ENCODE measurements around the gene BPHL.
"Not testable (repeated sequence)": the region's sequence is repeated elsewhere in the genome, so short reads cannot be mapped to it uniquely, and the experiment has no call there.

BPHL gene

DNA sequence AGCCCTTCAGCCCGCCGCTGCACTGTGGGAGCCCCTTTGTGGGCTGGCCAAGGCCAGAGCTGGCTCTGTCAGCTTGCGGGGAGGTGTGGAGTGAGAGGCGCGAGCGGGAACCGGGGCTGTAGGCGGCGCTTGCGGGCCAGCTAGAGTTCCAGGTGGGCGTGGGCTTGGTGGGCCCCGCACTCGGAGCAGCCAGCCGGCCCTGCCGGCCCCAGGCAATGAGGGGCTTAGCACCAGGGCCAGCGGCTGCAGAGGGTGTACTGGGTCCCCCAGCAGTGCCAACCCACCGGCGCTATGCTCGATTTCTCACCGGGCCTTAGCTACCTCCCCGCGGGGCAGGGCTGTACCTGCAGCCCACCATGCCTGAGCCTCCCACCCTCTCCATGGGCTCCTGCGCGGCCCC, 52.2 kb downstream of the BPHL start:
- in situ Hi-C loops (cut with HindIII; ENCODE audit: low pct_ligation_motif_present, low pct_unique_long_range_greater_than_20kb, low sequenced_read_pairs); DNase-seq: not testable (repeated sequence)

DNA sequence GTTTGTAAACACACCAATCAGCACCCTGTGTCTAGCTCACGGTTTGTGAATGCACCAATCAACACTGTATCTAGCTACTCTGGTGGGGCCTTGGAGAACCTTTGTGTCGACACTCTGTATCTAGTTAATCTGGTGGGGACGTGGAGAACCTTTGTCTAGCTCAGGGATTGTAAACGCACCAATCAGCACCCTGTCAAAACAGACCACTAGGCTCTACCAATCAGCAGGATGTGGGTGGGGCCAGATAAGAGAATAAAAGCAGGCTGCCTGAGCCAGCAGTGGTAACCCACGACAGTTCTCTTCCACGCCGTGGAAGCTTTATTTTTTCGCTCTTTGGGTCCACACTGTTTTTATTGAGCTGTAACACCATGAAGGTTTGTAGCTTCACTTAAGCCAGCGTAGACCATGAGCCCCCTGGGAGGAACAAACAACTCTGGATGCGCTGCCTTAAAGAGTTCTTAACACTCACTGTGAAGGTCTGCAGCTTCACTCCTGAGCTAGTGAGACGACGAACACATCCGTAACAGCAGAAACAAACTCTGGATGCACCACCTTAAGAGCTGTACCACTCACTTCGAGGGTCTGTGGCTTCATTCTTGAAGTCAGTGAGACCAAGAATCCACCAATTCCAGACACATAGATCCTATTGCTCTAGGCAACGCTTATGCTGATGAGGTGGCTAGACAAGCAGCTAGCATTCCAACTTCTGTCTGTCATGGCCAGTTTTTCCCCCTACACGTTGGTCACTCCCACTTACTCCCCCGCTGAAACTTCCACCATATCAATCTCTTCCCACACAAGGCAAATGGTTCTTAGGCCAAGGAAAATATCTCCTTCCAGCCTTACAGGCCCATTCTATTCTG, 53.0 kb downstream of the BPHL start:
- DNase-seq; in situ Hi-C loops (cut with HindIII; ENCODE audit: low pct_ligation_motif_present, low pct_unique_long_range_greater_than_20kb, low sequenced_read_pairs): not testable (repeated sequence)

DNA sequence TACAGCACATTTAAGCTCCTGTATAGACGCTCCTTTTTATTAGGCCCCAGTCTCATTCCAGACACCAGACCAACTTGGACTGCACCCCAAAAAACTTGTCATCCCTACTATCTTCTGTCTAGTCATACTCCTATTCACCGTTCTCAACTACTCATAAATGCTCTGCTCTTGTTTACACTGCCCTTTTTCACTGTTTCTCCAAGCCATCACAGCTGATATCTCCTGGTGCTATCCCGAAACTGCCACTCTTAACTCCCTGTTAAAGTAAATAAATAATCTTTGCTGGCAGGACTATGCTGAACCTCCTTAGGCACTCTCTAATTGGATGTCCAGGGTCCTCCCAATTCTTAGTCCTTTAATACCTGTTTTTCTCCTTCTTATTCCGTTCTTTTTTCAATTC, 54.3 kb downstream of the BPHL start:
- DNase-seq; in situ Hi-C loops (cut with HindIII; ENCODE audit: low pct_ligation_motif_present, low pct_unique_long_range_greater_than_20kb, low sequenced_read_pairs): not testable (repeated sequence)

DNA sequence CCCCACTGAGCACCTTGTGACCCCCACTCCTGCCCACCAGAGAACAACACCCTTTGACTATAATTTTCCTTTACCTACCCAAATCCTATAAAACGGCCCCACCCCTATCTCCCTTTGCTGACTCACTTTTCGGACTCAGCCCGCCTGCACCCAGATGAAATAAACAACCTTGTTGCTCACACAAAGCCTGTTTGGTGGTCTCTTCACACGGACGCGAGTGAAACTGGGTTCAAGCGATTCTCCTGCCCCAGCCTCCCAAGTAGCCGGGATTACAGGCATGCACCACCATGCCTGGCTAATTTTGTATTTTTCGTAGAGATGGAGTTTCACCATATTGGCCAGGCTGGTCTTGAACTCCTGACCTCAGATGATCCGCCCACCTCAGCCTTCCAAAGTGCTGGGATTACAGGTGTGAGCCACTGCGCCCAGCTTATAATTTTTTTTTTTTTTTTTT, 55.2 kb downstream of the BPHL start:
- in situ Hi-C loops (cut with HindIII; ENCODE audit: low pct_ligation_motif_present, low pct_unique_long_range_greater_than_20kb, low sequenced_read_pairs); DNase-seq: not testable (repeated sequence)

DNA sequence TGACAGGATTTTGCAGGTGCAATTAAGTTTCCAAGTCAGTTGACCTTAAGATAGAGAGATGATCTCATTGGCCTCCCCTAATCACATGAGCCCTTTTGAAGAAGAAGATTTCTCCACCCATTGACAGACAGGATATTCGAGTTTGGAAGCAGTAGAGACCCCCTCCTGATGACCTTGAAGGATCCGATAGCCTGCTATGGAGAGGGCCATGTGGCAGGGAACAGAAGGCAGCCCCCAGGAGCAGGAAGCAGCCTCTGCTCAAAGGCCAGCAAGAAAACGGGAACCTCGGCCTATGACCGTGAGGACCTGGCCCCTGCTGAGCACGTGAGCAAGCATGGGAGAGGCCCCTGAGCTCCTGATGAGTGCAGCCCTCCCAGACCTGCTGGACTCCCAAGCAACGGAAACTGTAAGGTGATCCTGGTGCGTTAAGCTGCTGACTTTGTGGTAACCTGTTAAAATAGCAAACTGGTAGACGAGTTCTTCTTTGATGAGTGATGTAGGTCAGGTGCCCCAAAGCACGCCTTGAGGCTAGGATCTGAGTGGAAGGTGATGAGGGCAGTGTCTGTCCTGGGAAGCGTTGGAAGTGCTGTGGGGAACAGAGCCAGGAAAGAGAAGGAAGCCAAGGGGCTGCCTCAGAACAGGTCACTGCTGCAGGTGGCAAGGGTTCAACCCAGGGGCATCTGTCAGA, 57.3 kb downstream of the BPHL start:
- in situ Hi-C loops (cut with HindIII; ENCODE audit: low pct_ligation_motif_present, low pct_unique_long_range_greater_than_20kb, low sequenced_read_pairs) = no loop called here
- DNase-seq = no peak

DNA sequence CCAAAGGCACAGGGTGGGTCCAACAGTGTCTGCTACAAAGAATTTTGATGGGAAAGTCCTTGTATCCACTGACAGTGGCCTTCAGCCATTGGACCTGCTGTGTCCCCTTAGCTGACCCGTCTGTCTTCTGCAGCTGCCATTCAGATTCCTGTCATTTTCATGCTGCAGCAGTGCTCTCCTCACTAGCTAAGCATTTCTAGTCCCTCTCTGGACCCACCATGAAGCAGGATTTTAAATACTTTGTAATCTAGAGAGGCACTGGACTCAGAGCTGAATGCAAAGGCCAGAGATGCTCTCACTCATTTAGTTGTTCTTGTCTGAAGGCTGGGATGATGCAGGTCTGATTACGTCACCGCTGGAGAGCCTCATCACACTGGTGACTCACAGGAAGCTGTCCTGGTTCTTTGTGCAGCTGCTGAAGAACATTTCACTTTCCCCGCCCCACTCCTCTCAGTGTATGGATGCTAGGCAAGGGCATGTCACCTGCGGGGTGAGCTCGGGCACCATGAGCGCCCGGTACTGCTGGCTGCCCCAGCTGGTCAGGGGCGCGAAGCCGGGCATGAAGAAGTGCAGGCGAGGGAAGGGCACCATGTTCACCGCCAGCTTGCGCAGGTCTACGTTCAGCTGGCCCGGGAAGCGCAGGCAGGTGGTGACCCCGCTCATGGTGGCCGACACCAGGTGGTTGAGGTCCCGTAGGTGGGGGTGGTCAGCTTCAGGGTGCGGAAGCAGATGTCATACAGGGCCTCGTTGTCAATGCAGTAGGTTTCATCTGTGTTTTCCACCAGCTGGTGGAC, 58.2 kb downstream of the BPHL start:
- peak; percentile 64 for DNase-seq
- in situ Hi-C loops (cut with HindIII; ENCODE audit: low pct_ligation_motif_present, low pct_unique_long_range_greater_than_20kb, low sequenced_read_pairs) = no loop called here

DNA sequence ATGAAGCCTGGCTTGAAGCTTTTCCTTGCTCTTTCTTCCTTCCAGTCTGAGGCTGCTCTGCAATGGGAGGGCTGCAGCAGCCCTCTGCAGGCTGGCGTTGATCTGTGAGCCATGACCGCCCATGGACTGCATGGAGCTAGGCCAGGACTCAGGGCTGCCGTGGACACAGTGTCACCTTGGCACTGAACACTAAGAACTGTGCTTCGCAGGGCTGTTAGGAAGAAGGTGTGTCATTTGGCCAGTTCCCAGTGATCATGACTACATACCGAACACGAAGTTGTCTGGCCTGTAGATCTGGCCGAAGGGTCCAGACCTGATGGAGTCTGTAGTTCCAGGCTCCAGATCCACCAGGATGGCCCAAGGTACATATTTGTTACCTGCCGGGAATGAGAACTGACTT, 60.2 kb downstream of the BPHL start:
- in situ Hi-C loops (cut with HindIII; ENCODE audit: low pct_ligation_motif_present, low pct_unique_long_range_greater_than_20kb, low sequenced_read_pairs); DNase-seq: not testable (repeated sequence)

DNA sequence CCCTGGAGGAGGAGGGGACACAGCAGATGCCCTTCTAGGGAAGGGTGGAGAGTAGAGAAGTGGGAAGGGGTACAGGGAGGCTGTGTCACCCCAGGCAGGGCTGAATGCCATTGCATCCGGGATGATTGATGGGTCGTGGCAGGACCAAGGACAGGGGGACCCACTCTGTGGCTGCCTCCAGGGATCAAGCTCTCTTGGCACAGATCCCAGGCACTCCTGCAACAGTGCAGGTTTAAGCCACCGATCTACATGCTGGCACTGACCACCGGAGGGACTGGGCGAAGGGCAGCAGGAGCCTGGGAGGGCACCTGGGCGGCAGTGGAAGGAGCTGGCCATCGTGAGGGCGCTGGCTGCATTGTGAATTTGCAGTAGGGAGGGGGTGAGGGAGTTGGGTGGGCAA, 61.4 kb downstream of the BPHL start:
- in situ Hi-C loops (cut with HindIII; ENCODE audit: low pct_ligation_motif_present, low pct_unique_long_range_greater_than_20kb, low sequenced_read_pairs); DNase-seq: not testable (repeated sequence)

DNA sequence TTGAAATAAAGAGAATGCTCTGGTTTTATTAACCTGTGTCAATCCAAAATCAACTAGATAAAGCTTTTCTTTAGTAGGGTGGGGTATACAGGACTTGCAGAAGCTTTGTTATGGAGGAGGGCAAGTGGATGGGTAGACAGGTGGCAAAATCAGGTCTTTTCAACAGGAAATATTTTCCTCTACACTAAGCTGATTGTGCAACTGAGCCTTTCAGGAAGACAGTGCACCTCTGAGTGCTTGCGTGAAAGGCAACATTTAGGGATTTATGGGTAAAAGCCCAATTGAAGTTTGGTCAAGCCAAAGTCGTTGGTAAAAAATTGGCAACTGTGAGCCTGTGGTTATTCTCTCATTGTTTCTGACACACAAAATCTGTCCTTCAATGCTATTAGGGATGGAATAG, 62.6 kb downstream of the BPHL start:
- in situ Hi-C loops (cut with HindIII; ENCODE audit: low pct_ligation_motif_present, low pct_unique_long_range_greater_than_20kb, low sequenced_read_pairs) = no loop called here
- no peak for DNase-seq

DNA sequence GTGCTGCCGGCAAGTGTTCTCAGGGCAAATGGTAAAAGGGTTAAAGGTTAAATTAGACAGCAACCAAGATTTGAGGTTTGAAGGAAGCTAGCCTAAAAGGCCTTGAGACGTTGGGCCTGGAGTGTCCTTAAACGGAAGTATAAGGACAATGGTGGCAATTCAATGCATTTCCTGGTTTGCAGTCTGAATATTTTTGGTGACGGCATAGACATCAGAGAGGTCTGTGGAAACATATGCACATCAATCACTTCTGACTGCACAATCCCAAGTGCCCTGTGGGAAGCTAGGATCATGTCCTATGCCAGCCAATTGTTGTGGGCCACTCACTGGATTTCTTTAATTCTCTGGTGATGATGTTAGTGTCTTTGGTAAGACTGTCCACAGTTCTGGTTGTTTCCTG, 64.6 kb downstream of the BPHL start:
- no peak for DNase-seq
- in situ Hi-C loops (cut with HindIII; ENCODE audit: low pct_ligation_motif_present, low pct_unique_long_range_greater_than_20kb, low sequenced_read_pairs) = no loop called here

DNA sequence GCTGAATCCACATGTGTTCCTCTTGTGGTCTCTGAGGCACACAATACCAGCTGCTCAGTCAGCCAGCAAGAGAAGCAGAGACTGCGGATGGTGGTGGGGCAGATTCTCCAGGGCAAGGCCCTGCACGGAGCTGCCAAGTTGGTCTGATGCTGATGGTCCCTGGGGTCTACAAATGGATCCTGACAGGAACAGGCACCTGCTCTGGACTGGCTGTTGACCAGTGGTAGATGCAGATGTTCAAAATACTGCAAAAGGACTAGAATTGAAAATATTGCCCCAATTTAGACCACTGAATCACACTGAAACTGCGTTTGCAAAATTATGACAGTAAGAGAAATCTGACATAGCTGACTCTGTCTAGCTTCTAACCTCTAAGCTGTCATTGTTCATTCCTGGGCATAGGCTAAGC, 68.5 kb downstream of the BPHL start:
- in situ Hi-C loops (cut with HindIII; ENCODE audit: low pct_ligation_motif_present, low pct_unique_long_range_greater_than_20kb, low sequenced_read_pairs) = no loop called here
- DNase-seq = no peak

DNA sequence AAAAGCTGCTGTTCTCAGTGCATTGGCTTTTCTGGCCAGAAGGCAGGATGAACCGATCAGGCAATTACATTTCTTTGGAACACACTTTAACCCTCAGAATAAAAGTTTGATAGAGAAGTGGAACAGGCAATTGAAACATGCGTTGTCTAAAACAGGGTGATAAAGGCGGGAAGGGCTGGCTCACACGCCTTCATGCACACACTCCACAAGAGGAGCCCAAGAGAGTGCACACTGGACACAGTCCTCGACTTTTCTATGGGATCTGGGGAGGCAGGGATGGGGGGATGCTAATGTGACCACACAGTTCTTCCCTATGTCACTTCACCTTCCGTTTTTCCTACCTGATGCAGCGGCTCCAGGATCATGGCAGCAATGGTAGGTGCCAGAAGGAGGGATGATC, 69.8 kb downstream of the BPHL start:
- DNase-seq = no peak
- in situ Hi-C loops (cut with HindIII; ENCODE audit: low pct_ligation_motif_present, low pct_unique_long_range_greater_than_20kb, low sequenced_read_pairs) = no loop called here

DNA sequence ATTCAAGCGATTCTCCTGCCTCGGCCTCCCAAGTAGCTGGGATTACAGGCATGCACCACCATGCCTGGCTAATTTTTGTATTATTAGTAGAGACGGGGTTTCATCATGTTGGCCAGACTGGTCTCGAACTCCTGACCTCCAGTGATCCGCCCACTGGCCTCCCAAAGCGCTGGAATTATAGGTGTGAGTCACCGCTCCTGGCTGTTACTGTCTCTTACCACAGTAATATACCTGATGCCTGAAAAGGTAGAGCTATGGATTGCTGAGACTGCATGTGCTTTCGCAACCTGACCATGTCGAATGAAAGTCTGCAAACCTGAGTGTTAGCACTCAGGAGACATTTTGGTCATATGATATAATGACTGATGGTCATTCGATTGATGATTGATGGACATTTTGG, 70.7 kb downstream of the BPHL start:
- DNase-seq = not testable (repeated sequence)

DNA sequence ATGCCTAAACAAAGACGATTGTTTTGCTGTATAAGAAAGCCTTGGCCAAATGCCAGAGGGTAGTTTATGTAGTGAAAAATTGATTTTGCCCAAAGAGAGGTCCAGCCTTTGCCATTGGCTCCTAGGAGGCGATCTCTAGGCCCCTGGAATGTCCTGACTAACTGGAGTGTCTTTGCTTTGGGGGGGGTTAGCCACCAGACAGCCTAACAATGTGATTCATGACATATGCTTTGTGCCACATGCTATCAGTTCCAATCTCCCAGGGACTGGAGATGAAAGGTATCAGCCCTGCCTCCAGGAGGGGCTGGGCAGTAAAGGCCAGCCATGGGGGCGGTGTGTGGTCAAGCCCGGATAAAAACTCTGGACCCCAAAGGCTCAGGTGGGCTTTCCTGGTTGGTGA, 71.5 kb downstream of the BPHL start:
- in situ Hi-C loops (cut with HindIII; ENCODE audit: low pct_ligation_motif_present, low pct_unique_long_range_greater_than_20kb, low sequenced_read_pairs) = no loop called here
- DNase-seq = no peak

More for the DNA sequence above, 70.7 kb downstream of the BPHL start:
- in situ Hi-C loops (cut with HindIII; ENCODE audit: low pct_ligation_motif_present, low pct_unique_long_range_greater_than_20kb, low sequenced_read_pairs) = not testable (repeated sequence)

DNA sequence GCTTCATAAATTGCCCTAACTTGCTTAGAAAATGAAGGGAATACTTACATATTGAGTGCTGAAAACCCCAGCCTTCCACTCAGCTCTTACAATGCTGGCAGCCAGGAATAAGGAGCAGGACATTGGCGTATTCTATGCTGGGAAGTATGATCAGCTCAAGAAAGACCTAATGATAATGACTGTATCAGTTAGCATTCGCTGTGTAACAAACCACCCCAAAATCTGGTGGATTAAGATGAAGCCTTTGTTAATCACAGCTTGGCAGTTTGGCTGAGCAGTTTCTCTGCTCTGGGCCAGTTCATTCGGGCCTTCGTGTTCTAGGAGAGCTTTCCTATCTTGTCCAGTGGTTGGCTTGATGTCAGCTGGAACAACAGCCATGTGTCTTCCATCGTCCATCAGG, 72.3 kb downstream of the BPHL start:
- in situ Hi-C loops (cut with HindIII; ENCODE audit: low pct_ligation_motif_present, low pct_unique_long_range_greater_than_20kb, low sequenced_read_pairs) = no loop called here
- no peak for DNase-seq

DNA sequence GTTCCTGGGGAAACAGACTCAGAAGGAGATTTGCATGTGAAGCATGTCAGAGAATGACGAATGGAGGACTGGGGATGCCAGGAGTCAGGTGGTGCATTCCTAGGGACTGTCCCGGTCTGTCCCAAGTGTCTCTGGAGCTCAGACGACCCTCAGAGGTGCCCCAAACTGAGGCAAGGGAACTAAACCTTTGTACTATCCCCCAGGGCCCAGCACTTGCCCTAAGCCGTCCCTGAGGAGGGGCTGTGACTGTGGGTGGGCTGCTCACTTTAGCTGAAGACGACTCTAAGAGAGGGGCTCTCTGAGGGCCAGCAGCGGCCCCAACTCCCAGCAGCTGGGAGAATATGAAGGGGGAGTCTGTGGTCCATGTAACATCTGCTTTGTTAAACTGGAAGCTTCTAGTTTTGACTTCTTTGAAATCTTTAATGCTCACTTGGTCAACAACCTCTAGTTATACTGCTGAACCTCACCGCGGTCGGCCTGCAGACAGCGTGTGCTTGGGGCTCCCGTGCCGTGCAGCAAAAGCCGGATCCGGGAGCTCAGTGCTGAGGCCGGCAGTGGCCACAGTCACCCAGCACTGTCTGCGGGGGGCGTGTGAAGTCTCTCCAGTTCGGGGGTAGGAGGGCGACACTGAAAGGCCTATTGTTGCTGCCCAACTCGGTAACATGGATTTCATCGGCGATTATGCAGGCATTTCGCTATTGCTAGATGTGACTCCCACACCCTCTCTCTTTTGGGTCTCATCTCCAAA, 74.8 kb downstream of the BPHL start:
- in situ Hi-C loops (cut with HindIII; ENCODE audit: low pct_ligation_motif_present, low pct_unique_long_range_greater_than_20kb, low sequenced_read_pairs) = no loop called here
- DNase-seq = no peak

DNA sequence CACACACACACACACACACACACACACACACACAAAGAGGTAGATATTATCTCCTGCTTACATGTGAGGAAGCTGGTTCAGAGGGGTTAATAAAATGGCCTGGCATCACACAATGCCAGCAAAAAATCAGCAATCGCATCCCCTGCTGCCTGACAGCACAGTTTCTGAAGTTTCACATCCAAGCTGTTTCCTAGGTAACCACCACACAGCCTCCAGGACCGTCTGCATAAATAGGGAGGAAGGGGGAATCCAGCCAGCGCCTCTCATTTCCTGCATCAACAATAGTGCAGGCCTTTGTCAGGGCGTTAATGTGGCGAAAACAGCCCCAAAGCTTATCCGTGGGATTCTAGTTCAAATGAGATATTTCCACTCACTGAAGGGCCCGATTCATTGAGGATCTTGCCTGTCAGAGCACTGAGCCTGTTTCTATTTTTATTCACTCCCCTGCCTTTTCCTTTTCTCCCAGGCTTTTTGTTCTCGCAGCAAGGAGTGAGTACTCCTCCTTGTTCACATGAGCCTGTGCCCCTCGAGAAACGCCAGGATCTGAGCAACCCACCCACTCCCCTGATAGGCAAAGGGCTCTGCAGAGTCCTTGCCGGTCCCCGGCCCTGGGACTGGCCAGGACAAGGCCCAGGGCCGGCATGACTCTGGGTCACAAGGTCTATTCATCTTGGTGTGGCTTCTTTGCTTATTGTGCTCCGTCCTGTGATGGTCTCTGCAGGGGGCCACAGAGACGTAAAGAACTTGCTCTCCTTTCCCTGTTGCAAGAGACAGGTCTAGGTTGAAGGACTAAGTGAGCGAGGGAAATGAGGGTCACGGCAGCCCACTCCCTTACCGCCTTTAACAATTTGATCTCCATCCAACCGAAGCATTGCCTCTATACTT, 76.3 kb downstream of the BPHL start:
- in situ Hi-C loops (cut with HindIII; ENCODE audit: low pct_ligation_motif_present, low pct_unique_long_range_greater_than_20kb, low sequenced_read_pairs) = no loop called here
- no peak for DNase-seq

DNA sequence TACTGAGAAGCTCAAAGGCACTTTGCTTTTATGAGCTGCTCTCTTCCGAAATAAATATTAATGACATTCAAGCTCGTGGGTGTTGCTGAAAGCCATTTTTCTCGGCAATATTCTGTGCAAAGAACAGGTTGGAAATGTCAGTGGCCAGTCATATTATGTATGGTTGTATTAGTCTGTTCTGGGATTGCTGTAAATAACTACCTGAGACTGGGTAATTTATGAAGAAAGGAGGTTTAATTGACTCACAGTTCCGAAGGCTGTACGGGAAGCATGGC, 76.8 kb downstream of the BPHL start:
- in situ Hi-C loops (cut with HindIII; ENCODE audit: low pct_ligation_motif_present, low pct_unique_long_range_greater_than_20kb, low sequenced_read_pairs) = no loop called here
- DNase-seq = no peak

Measured in ACHN (cell line).